Measurements from ENCODE around the gene RHOB.
"Not testable (repeated sequence)": the region's sequence is repeated elsewhere in the genome, so short reads cannot be mapped to it uniquely, and the experiment has no call there.

The RHOB gene

GRCh38 chr2:20491739-20492531, 45.1 kb downstream of the RHOB start:
- no peak overlapping the region for H3K4me3 ChIP-seq (ENCODE audit: insufficient read depth, low read depth, low read length, poor library complexity, severe bottlenecking)
- no peaks in the 10 kb centered on the region for H3K4me1 ChIP-seq (ENCODE audit: control insufficient read depth, insufficient read depth, low read length, poor library complexity, severe bottlenecking)
- H3K9me3 ChIP-seq (ENCODE audit: control insufficient read depth, low read length), result no peaks in the 10 kb centered on the region
- H3K27ac ChIP-seq (ENCODE audit: insufficient read depth, low read length, poor library complexity, severe bottlenecking), result no peak overlapping the region
- no peak for DNase-seq
- no peaks in the 10 kb centered on the region for H3K27me3 ChIP-seq (replicated peaks; ENCODE audit: control insufficient read depth, insufficient read depth, low read length, poor library complexity, severe bottlenecking)
- no peaks in the 10 kb centered on the region for H3K36me3 ChIP-seq (ENCODE audit: control insufficient read depth, insufficient read depth, low read length)

GRCh38 chr2:20493095-20493494, 46.2 kb downstream of the RHOB start:
- not testable (repeated sequence) for H3K36me3 ChIP-seq (ENCODE audit: control insufficient read depth, insufficient read depth, low read length); DNase-seq; H3K27me3 ChIP-seq (replicated peaks; ENCODE audit: control insufficient read depth, insufficient read depth, low read length, poor library complexity, severe bottlenecking); H3K9me3 ChIP-seq (ENCODE audit: control insufficient read depth, low read length); H3K4me3 ChIP-seq (ENCODE audit: insufficient read depth, low read depth, low read length, poor library complexity, severe bottlenecking); H3K27ac ChIP-seq (ENCODE audit: insufficient read depth, low read length, poor library complexity, severe bottlenecking); H3K4me1 ChIP-seq (ENCODE audit: control insufficient read depth, insufficient read depth, low read length, poor library complexity, severe bottlenecking)

- DNase-seq, result no peak
- no peak overlapping the region for H3K4me3 ChIP-seq (ENCODE audit: insufficient read depth, low read depth, low read length, poor library complexity, severe bottlenecking)
- H3K27ac ChIP-seq (ENCODE audit: insufficient read depth, low read length, poor library complexity, severe bottlenecking), result no peak overlapping the region
- no peaks in the 10 kb centered on the region for H3K9me3 ChIP-seq (ENCODE audit: control insufficient read depth, low read length)
- H3K36me3 ChIP-seq (ENCODE audit: control insufficient read depth, insufficient read depth, low read length), result no peaks in the 10 kb centered on the region
- no peaks in the 10 kb centered on the region for H3K4me1 ChIP-seq (ENCODE audit: control insufficient read depth, insufficient read depth, low read length, poor library complexity, severe bottlenecking)
- no peaks in the 10 kb centered on the region for H3K27me3 ChIP-seq (replicated peaks; ENCODE audit: control insufficient read depth, insufficient read depth, low read length, poor library complexity, severe bottlenecking)
These were observed 47.4 kb downstream of the RHOB start for GRCh38 chr2:20494241-20494640.

GRCh38 chr2:20496076-20496872, 49.4 kb downstream of the RHOB start:
- no peak overlapping the region for H3K4me3 ChIP-seq (ENCODE audit: insufficient read depth, low read depth, low read length, poor library complexity, severe bottlenecking)
- H3K27ac ChIP-seq (ENCODE audit: insufficient read depth, low read length, poor library complexity, severe bottlenecking), result no peak overlapping the region
- H3K36me3 ChIP-seq (ENCODE audit: control insufficient read depth, insufficient read depth, low read length), result no peaks in the 10 kb centered on the region
- H3K4me1 ChIP-seq (ENCODE audit: control insufficient read depth, insufficient read depth, low read length, poor library complexity, severe bottlenecking), result no peaks in the 10 kb centered on the region
- DNase-seq, result no peak
- no peaks in the 10 kb centered on the region for H3K27me3 ChIP-seq (replicated peaks; ENCODE audit: control insufficient read depth, insufficient read depth, low read length, poor library complexity, severe bottlenecking)
- H3K9me3 ChIP-seq (ENCODE audit: control insufficient read depth, low read length), result no peaks in the 10 kb centered on the region

- Histone ChIP-seq H3K4me3 (ENCODE audit: insufficient read depth, low read depth, low read length, poor library complexity, severe bottlenecking) (no peak overlapping the region), H3K4me1 (ENCODE audit: control insufficient read depth, insufficient read depth, low read length, poor library complexity, severe bottlenecking) (no peaks in the 10 kb centered on the region), H3K36me3 (ENCODE audit: control insufficient read depth, insufficient read depth, low read length) (no peaks in the 10 kb centered on the region), H3K27ac (ENCODE audit: insufficient read depth, low read length, poor library complexity, severe bottlenecking) (no peak overlapping the region), H3K9me3 (ENCODE audit: control insufficient read depth, low read length) (no peaks in the 10 kb centered on the region), H3K27me3 (replicated peaks; ENCODE audit: control insufficient read depth, insufficient read depth, low read length, poor library complexity, severe bottlenecking) (no peaks in the 10 kb centered on the region)
- no peak for DNase-seq
These were observed 50.1 kb downstream of the RHOB start for GRCh38 chr2:20496942-20497341.

All from effector memory CD4-positive, alpha-beta T cell (primary cell).